Measurements from ENCODE around the gene HMG20B. TPM values are rescaled to one million over a fixed set of nuclear protein-coding genes. Genes with fewer than 3 reads are reported as not detected.

HMG20B gene
- total RNA-seq, 4 donors from 2014 or later = 31.4 to 61.1 (median 36.6) TPM

DNA sequence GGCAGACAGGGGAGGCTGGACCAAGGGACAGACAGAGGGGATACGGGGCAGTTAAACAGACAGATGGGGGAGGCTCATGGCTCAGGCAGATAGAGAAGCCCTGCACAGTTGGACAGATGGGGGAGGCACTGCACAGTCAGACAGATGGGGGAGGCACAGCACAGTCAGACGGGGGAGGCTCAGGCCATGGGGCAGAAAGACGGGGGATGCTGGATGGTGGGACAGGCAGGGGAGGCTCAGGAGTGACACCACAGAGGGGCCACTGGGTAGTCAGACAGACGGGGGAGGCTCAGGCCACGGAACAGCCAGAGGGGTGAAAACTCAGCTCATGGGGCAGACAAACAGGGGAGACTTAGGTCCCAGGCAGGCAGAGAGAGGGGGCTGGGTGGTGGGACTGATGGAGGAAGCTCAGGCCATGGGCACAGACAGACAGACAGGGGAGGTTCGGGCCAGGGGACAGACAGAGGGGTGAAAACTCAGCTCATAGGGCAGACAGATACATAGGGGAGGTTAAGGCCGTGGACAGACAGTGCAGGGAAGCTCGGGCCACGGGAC is 16.2 kb upstream of the HMG20B start:
- DNase-seq (no peak), ATAC-seq (no peak)
- Histone ChIP-seq H3K27me3 (no peaks in the 10 kb centered on the region), H3K4me1 (peaks cover 19 to 20% of the 10 kb centered on the region in 2 donors), H3K36me3 (no peaks in the 10 kb centered on the region), H3K9me3 (no peaks in the 10 kb centered on the region), H3K4me3 (peak overlapping the region; percentile 69 to 91 (median 83)), H3K27ac (peak overlapping the region; percentile 89 to 94 (median 90))
- intact Hi-C loops (cut with DNase I; ENCODE audit: low total_unique reads) = loop anchor here (2.0 kb wide), 1 partner anchor 70 kb away; the partner anchor contains the start of gene CACTIN
- no peak for TF ChIP-seq POLR2A (IDR thresholded peaks at IDR 0.05)
- TF ChIP-seq, protein P1, sequence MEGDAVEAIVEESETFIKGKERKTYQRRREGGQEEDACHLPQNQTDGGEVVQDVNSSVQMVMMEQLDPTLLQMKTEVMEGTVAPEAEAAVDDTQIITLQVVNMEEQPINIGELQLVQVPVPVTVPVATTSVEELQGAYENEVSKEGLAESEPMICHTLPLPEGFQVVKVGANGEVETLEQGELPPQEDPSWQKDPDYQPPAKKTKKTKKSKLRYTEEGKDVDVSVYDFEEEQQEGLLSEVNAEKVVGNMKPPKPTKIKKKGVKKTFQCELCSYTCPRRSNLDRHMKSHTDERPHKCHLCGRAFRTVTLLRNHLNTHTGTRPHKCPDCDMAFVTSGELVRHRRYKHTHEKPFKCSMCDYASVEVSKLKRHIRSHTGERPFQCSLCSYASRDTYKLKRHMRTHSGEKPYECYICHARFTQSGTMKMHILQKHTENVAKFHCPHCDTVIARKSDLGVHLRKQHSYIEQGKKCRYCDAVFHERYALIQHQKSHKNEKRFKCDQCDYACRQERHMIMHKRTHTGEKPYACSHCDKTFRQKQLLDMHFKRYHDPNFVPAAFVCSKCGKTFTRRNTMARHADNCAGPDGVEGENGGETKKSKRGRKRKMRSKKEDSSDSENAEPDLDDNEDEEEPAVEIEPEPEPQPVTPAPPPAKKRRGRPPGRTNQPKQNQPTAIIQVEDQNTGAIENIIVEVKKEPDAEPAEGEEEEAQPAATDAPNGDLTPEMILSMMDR (IDR thresholded peaks at IDR 0.05 in 4 of 5, conservative IDR thresholded peaks at IDR 0.05 in 1 of 5) = no peak
- in situ Hi-C loops (cut with MboI; ENCODE audit: low sequenced_read_pairs in 4 of 4) = no loop called here

- Histone ChIP-seq H3K4me1 (peaks cover 19 to 20% of the 10 kb centered on the region in 2 donors), H3K27ac (peak overlapping the region; percentile 89 to 94 (median 90)), H3K9me3 (no peaks in the 10 kb centered on the region), H3K36me3 (no peaks in the 10 kb centered on the region), H3K27me3 (no peaks in the 10 kb centered on the region), H3K4me3 (peak overlapping the region; percentile 69 to 91 (median 83))
- intact Hi-C loops (cut with DNase I; ENCODE audit: low total_unique reads) = loop anchor here (1.0 to 2.0 kb wide), 2 partner anchors 15 to 70 kb away; partner anchors contain the start of genes CACTIN and HMG20B
- peak in 1 of 2 donors; percentile 43 for DNase-seq
- in situ Hi-C loops (cut with MboI; ENCODE audit: low sequenced_read_pairs in 4 of 4) = no loop called here
- ATAC-seq = peak; percentile 28 to 30
- no peak for TF ChIP-seq POLR2A (IDR thresholded peaks at IDR 0.05)
- TF ChIP-seq, protein P1 (IDR thresholded peaks at IDR 0.05 in 4 of 5, conservative IDR thresholded peaks at IDR 0.05 in 1 of 5) = peak in 3 of 5 experiments; percentile 27 to 31 (median 30)
Observed at GRCh38 chr19:3556978-3557460, 15.7 kb upstream of the HMG20B start.

- in situ Hi-C loops (cut with MboI; ENCODE audit: low sequenced_read_pairs in 4 of 4) = no loop called here
- Histone ChIP-seq H3K4me1 (peaks cover 19% of the 10 kb centered on the region in 2 donors), H3K36me3 (no peaks in the 10 kb centered on the region), H3K4me3 (peak within 1 kb of the TSS; percentile 79 to 91 (median 86)), H3K27ac (peak within 1 kb of the TSS; percentile 89 to 94 (median 90)), H3K27me3 (no peaks in the 10 kb centered on the region), H3K9me3 (no peaks in the 10 kb centered on the region)
- ATAC-seq = peak; percentile 89 to 91
- intact Hi-C loops (cut with DNase I; ENCODE audit: low total_unique reads) = loop anchor here (1.0 to 2.0 kb wide), 2 partner anchors 15 to 69 kb away; partner anchors contain the start of genes CACTIN and HMG20B
- peak; percentile 92 to 94 for TF ChIP-seq POLR2A (IDR thresholded peaks at IDR 0.05)
- TF ChIP-seq, protein P1 (IDR thresholded peaks at IDR 0.05 in 4 of 5, conservative IDR thresholded peaks at IDR 0.05 in 1 of 5) = no peak
- DNase-seq = peak; percentile 93
Observed at GRCh38 chr19:3557461-3558248, 15.1 kb upstream of the HMG20B start, which contains the start of gene MFSD12. Gene MFSD12 (minus strand): TSS chr19:3557586. CDS start chr19:3557403, 183 bp downstream.

GRCh38 chr19:3563709-3564524 is 8.8 kb upstream of the HMG20B start:
- no peak for ATAC-seq
- Histone ChIP-seq H3K27ac (no peak overlapping the region), H3K36me3 (no peaks in the 10 kb centered on the region), H3K4me3 (no peak overlapping the region), H3K27me3 (no peaks in the 10 kb centered on the region), H3K4me1 (no peaks in the 10 kb centered on the region), H3K9me3 (no peaks in the 10 kb centered on the region)
- in situ Hi-C loops (cut with MboI; ENCODE audit: low sequenced_read_pairs in 4 of 4) = no loop called here
- DNase-seq = no peak
- intact Hi-C loops (cut with DNase I; ENCODE audit: low total_unique reads) = no loop called here
- TF ChIP-seq POLR2A (IDR thresholded peaks at IDR 0.05) = no peak
